SK-N-SH (cell line): Measurements from ENCODE around the gene ACKR3. TPM values are rescaled to one million over a fixed set of nuclear protein-coding genes. Genes with fewer than 3 reads are reported as not detected.

Source experiments
- CTCF ChIA-PET: fragments of 300-600, 350-600 bp; formaldehyde crosslinking; extraction: SDS; loops from one replicate; lab custom pipeline; 2021; lab: Yijun Ruan, JAX
- POLR2A ChIA-PET: fragments of 350-600 bp; sonication (Branson Sonifier 250); formaldehyde crosslinking; extraction: SDS; loops from one replicate; lab custom pipeline; 2020; ENCODE audit warnings: antibody characterized with exemption, inconsistent platforms; lab: Yijun Ruan, JAX
- DNase-seq: peaks from one replicate; pipeline ENCODE4 v3.0.0; 2012
- H2AFZ ChIP-seq: fragments of 200-600 bp; sonication (generic); 2 replicates; pipeline ENCODE4 v1.8.1; 2016; ENCODE audit warnings: antibody characterized with exemption, mild to moderate bottlenecking, low read depth
- H3F3A ChIP-seq: fragments of 200-600 bp; sonication (generic); replicated peaks from 2 replicates; pipeline ENCODE3; 2016; ENCODE audit warnings: antibody characterized with exemption, mild to moderate bottlenecking; ENCODE audit not compliant: insufficient read depth
- H3K27ac ChIP-seq, 2 experiments: fragments of 200-500 bp in 1 of 2; fragments of 200-600 bp in 1 of 2; sonication (Bioruptor generic) in 1 of 2; sonication (generic), shearing (Covaris generic) in 1 of 2; 2 replicates each; pipeline versions ENCODE4 v1.5.1 to v1.6.1; 2014 to 2016; ENCODE audit warnings: low read depth in 2 of 2, inconsistent platforms in 1 of 2, low read length in 1 of 2, mild to moderate bottlenecking in 1 of 2, mixed read lengths in 1 of 2
- H3K27me3 ChIP-seq: fragments of 200-600 bp; sonication (generic), shearing (Covaris generic); 2 replicates; pipeline ENCODE4 v1.6.1; 2016; ENCODE audit warnings: mixed run types; ENCODE audit not compliant: insufficient read depth
- H3K36me3 ChIP-seq, 2 experiments: fragments of 200-500 bp in 1 of 2; fragments of 200-600 bp in 1 of 2; sonication (Bioruptor generic) in 1 of 2; sonication (generic) in 1 of 2; replicated peaks in 1 of 2; 2 replicates each; pipeline versions ENCODE3 to v1.5.1; 2014 to 2016; ENCODE audit warnings: low read length in 1 of 2, mild to moderate bottlenecking in 1 of 2; ENCODE audit not compliant: insufficient read depth in 2 of 2, control insufficient read depth in 1 of 2
- H3K4me1 ChIP-seq, 2 experiments: fragments of 200-500 bp in 1 of 2; fragments of 200-600 bp in 1 of 2; sonication (Bioruptor generic) in 1 of 2; sonication (generic), shearing (Covaris generic) in 1 of 2; 2 replicates each; pipeline versions ENCODE4 v1.5.1 to v1.6.1; 2014 to 2016; ENCODE audit warnings: low read depth in 1 of 2, low read length in 1 of 2, mixed run types in 1 of 2; ENCODE audit not compliant: insufficient read depth in 2 of 2, control insufficient read depth in 1 of 2
- H3K4me2 ChIP-seq: fragments of 200-600 bp; sonication (generic), shearing (Covaris generic); 2 replicates; pipeline ENCODE4 v1.6.1; 2017; ENCODE audit warnings: mixed run types
- H3K4me3 ChIP-seq, 2 experiments: fragments of 200-500 bp in 1 of 2; fragments of 200-600 bp in 1 of 2; sonication (Bioruptor generic) in 1 of 2; sonication (generic), shearing (Covaris generic) in 1 of 2; 2 replicates each; pipeline versions ENCODE4 v1.5.1 to v1.8.1; 2014 to 2016; ENCODE audit warnings: low read depth in 2 of 2, inconsistent platforms in 1 of 2, low read length in 1 of 2, mild to moderate bottlenecking in 1 of 2, mixed read lengths in 1 of 2, moderate library complexity in 1 of 2
- H3K79me2 ChIP-seq: fragments of 200-600 bp; sonication (generic); 2 replicates; pipeline ENCODE4 v1.8.1; 2017; ENCODE audit warnings: mild to moderate bottlenecking; ENCODE audit not compliant: insufficient read depth
- H3K9ac ChIP-seq: fragments of 200-600 bp; sonication (generic); 2 replicates; pipeline ENCODE4 v1.6.1; 2017; ENCODE audit warnings: mixed run types
- H3K9me2 ChIP-seq: fragments of 200-600 bp; sonication (generic); 2 replicates; pipeline ENCODE4 v1.6.1; 2017; ENCODE audit warnings: mixed run types
- H3K9me3 ChIP-seq: fragments of 200-600 bp; sonication (generic); 2 replicates; pipeline ENCODE4 v1.6.1; 2017; ENCODE audit warnings: mixed run types, mild to moderate bottlenecking, moderate library complexity
- H4K20me1 ChIP-seq: fragments of 200-600 bp; sonication (generic); 2 replicates; pipeline ENCODE4 v1.6.1; 2017; ENCODE audit warnings: mild to moderate bottlenecking, mixed run types; ENCODE audit not compliant: insufficient read depth
- FOSL2 ChIP-seq: IDR thresholded peaks from 2 replicates; pipeline ENCODE4 v1.4.0; 2012; ENCODE audit warnings: low read depth, mild to moderate bottlenecking, moderate library complexity, borderline replicate concordance
- FOXJ3 ChIP-seq: sonication (generic); formaldehyde crosslinking; IDR thresholded peaks from 2 replicates; pipeline ENCODE4 v1.5.1; 2020; ENCODE audit warnings: mild to moderate bottlenecking, missing genetic modification reagents
- FOXM1 ChIP-seq: IDR thresholded peaks from 2 replicates; pipeline ENCODE4 v1.4.0; 2012; ENCODE audit warnings: low read depth, mild to moderate bottlenecking
- GATA2 ChIP-seq: sonication (generic); formaldehyde crosslinking; IDR thresholded peaks from 2 replicates; pipeline ENCODE4 v1.5.0; 2020; ENCODE audit warnings: mild to moderate bottlenecking, missing genetic modification reagents
- MEF2A ChIP-seq: IDR thresholded peaks from 2 replicates; pipeline ENCODE4 v1.4.0; 2012; ENCODE audit warnings: low read depth, borderline replicate concordance
- NFIC ChIP-seq: IDR thresholded peaks from 2 replicates; pipeline ENCODE4 v1.4.0; 2012; ENCODE audit warnings: borderline replicate concordance
- RAD21 ChIP-seq: IDR thresholded peaks from 2 replicates; pipeline ENCODE4 v1.6.1; 2012; ENCODE audit warnings: mild to moderate bottlenecking, low read length
- SIN3A ChIP-seq: IDR thresholded peaks from 2 replicates; pipeline ENCODE4 v1.6.1; 2012; ENCODE audit warnings: low read depth, mild to moderate bottlenecking, low read length, moderate library complexity, borderline replicate concordance
- TAF1 ChIP-seq: IDR thresholded peaks from 2 replicates; pipeline ENCODE4 v1.6.1; 2012; ENCODE audit warnings: low read depth, mild to moderate bottlenecking, low read length, moderate library complexity, borderline replicate concordance
- TCF12 ChIP-seq: IDR thresholded peaks from 2 replicates; pipeline ENCODE4 v1.4.0; 2012
- TEAD4 ChIP-seq: IDR thresholded peaks from 2 replicates; pipeline ENCODE4 v1.4.0; 2012; ENCODE audit warnings: mild to moderate bottlenecking, borderline replicate concordance; ENCODE audit not compliant: insufficient read depth
- WGBS: methylation state at CpG from one replicate; pipeline ENCODE4 v1.1.6; 2017; ENCODE audit warnings: low lambda C conversion rate; 5-methylcytosine and 5-hydroxymethylcytosine counted together
- polyA plus RNA-seq, 3 experiments: library from polyadenylated mRNA; depleted of rRNA; stranded (reverse); fragments of >200 nt; gene quantifications; 2 replicates each; pipeline ENCODE4 v1.2.3, GENCODE V29; 2012
- TF ChIP-seq, protein P1 (sequence below): fragments of 150-350 bp; IDR thresholded peaks from 2 replicates; pipeline ENCODE4 v1.6.1; 2016; ENCODE audit warnings: mild to moderate bottlenecking, low read depth, low read length
- TF ChIP-seq, protein P2 (sequence below): fragments of 150-350 bp; IDR thresholded peaks from 2 replicates; pipeline ENCODE4 v1.6.1; 2017; ENCODE audit warnings: antibody characterized with exemption, low read length, low read depth, borderline replicate concordance

Gene ACKR3
- polyA plus RNA-seq, 1 of the 3 experiments (the other 2 are of a cell fraction): not detected

DNA sequence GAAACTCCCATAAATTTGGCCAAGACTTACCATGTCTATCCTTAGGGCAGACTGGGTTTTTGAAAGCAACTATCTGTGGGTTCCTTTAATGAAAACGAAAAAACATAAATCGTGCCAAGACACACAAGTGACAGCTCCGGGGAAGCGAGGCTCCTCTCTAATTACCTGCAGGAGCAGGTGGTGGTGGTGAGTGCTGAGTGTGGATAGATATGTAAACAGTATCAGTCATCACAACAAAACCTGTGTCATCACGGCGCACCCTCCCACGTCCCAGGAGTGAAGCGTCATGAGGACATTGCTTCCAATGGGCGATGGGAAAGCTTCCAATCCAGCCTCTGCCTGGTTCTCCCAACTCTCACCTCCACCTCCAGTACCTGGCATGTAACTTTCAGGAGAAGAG lies 31.3 kb downstream of the ACKR3 start:
- no peaks in the 10 kb centered on the region for H3F3A ChIP-seq
- H3K27ac ChIP-seq: no peak overlapping the region
- no peaks in the 10 kb centered on the region for H3K36me3 ChIP-seq
- no peaks in the 10 kb centered on the region for H3K4me1 ChIP-seq
- WGBS: 35% methylated on average over 9 of the region's 9 CpGs
- H2AFZ ChIP-seq: no peak overlapping the region
- no peaks in the 10 kb centered on the region for H4K20me1 ChIP-seq
- peaks cover 14% of the 10 kb centered on the region; the same call in 1 of the 2 replicates for H3K27me3 ChIP-seq
- H3K9me3 ChIP-seq: no peaks in the 10 kb centered on the region
- ChIA-PET POLR2A (no interaction called here), CTCF (no interaction called here)
- H3K4me3 ChIP-seq: no peak overlapping the region
- no peak for TF ChIP-seq TAF1
- TF ChIP-seq SIN3A: no peak
- TF ChIP-seq, protein P1, sequence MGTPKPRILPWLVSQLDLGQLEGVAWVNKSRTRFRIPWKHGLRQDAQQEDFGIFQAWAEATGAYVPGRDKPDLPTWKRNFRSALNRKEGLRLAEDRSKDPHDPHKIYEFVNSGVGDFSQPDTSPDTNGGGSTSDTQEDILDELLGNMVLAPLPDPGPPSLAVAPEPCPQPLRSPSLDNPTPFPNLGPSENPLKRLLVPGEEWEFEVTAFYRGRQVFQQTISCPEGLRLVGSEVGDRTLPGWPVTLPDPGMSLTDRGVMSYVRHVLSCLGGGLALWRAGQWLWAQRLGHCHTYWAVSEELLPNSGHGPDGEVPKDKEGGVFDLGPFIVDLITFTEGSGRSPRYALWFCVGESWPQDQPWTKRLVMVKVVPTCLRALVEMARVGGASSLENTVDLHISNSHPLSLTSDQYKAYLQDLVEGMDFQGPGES: no peak
- no peak for TF ChIP-seq FOXJ3 (CRISPR knock-in tag)
- TF ChIP-seq FOSL2: no peak
- no peak for TF ChIP-seq NFIC
- TF ChIP-seq TEAD4: no peak
- no peak for TF ChIP-seq TCF12
- no peak for TF ChIP-seq FOXM1
- H3K9me2 ChIP-seq: no peaks in the 10 kb centered on the region
- no peak overlapping the region for H3K4me2 ChIP-seq
- no peak overlapping the region for H3K9ac ChIP-seq
- DNase-seq: no peak
- H3K79me2 ChIP-seq: no peaks in the 10 kb centered on the region

- Histone ChIP-seq H4K20me1 (no peaks in the 10 kb centered on the region), H3F3A (no peaks in the 10 kb centered on the region), H3K9me3 (no peaks in the 10 kb centered on the region), H3K9me2 (no peaks in the 10 kb centered on the region), H3K79me2 (no peaks in the 10 kb centered on the region), H2AFZ (no peak overlapping the region), H3K4me1 (no peaks in the 10 kb centered on the region), H3K36me3 (no peaks in the 10 kb centered on the region), H3K27me3 (peaks cover 14% of the 10 kb centered on the region; the same call in 1 of the 2 replicates), H3K4me3 (no peak overlapping the region), H3K9ac (no peak overlapping the region), H3K27ac (no peak overlapping the region), H3K4me2 (no peak overlapping the region)
- CTCF ChIA-PET: no interaction called here
- DNase-seq: no peak
- POLR2A ChIA-PET: no interaction called here
- WGBS: 13% methylated on average over 13 of the region's 13 CpGs
- TF ChIP-seq, protein P2, sequence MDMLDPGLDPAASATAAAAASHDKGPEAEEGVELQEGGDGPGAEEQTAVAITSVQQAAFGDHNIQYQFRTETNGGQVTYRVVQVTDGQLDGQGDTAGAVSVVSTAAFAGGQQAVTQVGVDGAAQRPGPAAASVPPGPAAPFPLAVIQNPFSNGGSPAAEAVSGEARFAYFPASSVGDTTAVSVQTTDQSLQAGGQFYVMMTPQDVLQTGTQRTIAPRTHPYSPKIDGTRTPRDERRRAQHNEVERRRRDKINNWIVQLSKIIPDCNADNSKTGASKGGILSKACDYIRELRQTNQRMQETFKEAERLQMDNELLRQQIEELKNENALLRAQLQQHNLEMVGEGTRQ: no peak
- TF ChIP-seq GATA2 (CRISPR knock-in tag) (no peak), FOXM1 (no peak), TEAD4 (no peak), MEF2A (no peak), RAD21 (no peak)
Observed at GRCh38 chr2:236601316-236602202, 31.9 kb downstream of the ACKR3 start.
